HG02973 (cell line): ENCODE measurements around the gene OGFR.

Experiments
- ATAC-seq: cut with Tn5 transposase; IDR thresholded peaks from one replicate; pipeline ENCODE4 v1.9.1; 2021; ENCODE audit warnings: moderate library complexity; ENCODE audit not compliant: unreplicated experiment

Gene OGFR

DNA sequence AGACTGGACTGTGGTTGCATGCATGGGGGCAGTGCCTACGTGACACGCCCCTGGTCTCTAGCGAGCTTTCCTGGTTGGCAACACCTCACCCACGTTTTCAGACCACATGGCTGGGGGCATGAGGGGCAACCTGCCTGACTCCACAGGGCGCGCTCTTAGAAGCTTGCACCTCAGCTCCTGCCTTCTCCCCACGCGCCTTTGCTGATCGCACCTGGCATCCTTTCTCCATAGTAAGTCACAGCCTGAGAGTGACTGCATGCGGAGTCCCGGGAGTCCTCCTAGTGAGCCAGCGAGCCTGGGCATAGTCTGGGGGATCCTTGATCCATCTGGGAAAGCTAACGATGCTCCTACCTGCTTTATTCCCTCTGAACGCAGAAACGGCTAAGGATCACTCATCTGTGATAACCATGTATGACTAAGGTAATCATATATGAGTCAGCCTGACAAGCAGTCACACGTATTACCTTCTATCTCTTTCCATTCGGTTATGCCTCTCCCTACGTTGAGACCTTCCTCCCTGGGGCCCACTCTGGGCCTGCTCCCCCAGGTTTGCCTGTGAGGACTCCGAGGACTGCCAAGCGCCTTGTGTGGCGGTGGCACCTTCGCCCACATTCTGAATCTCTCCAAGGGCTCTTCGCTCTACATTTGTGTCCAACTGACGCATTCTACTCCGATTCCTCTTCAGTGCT lies 52.4 kb downstream of the OGFR start:
- ATAC-seq = no peak

DNA sequence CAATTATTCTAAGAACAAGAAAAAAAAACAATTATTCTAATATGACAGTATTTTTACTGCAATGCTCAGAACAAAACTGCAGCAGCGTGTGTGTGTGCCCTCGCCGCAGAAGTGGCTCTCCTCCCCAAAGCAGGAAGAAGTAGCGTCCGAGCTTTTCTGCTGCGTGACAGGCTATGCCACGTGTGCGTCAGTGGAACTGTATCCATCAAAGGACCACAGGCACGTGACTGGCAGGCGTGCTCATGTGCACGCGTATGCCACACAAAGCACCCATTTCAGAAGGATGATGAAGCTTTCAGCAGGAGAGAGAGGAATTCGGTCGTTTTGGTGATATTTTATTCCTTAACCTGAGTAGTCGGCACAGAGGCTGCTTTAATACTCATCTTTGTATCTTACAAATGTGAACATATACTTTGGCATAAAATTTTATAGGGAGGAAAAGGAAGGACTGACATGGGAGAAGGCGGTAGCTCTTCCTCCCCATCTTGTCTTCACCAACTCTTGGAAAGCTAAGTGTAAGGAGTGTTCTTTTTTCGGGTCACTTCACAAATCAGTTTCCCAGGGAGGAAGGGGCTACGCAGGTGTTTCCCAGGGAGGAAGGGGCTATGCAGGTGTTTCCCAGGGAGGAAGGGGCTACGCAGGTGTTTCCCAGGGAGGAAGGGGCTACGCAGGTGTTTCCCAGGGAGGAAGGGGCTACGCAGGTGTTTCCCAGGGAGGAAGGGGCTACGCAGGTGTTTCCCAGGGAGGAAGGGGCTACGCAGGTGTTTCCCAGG lies 53.6 kb downstream of the OGFR start:
- ATAC-seq = no peak

DNA sequence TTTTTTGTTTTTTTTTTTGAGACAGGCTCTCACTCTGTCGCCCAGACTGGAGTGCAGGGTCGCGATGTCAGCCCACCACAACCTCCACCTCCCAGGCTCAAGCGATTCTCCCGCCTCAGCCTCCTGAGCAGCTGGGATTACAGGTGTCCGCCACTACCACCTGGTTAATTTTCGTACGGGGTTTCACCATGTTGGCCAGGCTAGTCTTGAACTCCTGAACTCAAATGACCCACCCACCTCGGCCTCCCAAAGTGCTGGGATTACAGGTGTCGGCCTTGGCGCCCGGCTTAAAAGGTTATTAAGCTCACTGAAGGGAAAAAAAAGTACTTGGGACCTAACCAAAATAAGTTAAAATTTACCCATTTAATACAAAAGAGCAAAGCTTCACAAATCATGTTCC lies 55.1 kb downstream of the OGFR start:
- no peak for ATAC-seq

DNA sequence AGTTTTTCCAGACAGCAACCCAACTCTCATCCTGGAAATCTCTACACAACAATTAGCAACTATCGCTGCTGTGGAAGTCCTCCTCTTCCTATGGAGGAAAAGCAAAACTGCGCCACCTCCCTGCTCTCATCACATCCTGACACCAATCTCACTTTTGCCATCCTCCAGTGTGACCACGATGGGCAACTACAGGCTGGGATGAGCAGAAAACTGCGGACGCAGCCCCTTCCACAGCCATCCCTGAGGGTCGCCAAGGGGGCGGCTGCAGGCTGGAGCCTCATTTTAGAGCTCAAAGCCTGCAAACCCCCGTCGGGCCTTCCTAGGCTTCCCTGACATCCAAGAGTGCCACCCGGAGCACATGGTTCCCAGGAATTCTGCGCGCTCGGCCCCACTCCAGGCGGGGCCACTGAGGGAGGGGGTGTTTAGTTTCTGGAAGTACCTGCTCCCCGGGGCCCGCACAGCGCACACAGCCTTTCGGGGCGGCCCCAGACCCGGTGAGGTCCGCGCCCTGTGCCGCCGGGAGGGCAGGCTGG lies 55.8 kb downstream of the OGFR start:
- no peak for ATAC-seq

DNA sequence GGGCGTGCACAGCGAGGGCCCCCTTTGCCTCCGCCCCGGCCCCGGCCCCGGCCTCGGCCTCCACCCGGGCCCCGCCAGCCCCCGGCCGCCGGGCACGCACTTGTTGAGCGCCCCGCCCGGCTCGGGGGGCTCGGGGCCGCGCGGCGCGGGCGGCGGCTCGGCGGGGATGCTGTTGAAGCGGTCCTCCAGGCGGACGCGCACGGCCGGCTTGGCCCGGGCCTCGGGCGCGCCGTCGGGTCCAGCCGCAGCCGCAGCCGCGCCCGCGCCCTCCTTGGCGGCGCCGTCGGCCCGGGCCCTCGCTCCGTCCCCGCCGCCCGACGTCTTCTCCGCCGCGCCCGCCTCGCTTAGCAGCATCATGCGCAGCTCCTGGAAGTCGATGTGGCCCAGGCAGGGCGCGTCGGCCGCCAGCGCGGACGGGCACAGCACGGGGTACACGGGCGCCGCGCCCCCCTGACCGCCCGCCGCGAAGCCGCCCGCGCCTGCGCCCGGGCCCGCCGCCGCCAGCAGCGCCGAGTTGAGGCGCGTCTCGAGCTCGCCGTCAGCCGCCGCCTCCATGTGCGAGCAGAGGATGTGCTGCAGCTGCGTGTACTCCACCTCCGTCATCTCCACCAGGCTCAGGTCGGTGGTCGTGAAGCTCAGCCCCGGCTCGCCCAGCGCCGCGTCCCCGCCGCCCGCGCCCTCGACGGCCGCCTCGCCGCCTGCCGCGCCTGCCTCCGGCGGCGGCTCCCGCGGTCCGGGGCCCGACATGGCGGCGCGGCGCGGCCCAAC lies 56.5 kb downstream of the OGFR start:
- ATAC-seq = peak; percentile 36

DNA sequence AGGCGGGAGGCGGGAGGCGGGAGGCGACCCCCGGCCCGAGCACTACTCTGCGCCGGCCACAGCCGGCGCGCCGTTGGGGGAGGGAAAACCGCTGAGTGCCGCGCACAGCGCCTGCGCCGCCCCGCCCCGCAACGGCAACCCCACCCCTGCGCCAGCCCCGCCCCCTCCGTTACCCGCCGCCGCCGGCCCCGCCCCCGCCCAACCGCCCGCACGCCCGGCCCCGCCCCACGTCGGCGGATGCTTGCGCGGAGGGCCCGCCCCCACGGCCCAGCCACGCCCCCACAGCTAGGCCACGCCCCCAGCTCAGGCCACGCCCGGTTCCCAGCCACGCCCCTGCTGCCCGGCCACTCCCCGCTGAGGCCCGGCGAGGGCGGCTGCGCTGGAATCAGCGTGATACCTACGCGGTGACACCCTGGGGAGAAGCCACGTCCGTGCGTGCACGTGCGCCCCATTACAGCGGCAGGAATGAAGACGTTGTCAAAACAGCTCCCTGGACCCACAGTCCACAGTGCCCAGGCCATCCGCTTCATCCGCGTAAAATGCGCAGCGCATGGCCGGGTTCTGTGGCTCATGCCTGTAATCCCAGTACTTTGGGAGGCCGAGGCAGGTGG lies 57.2 kb downstream of the OGFR start, which contains the start of gene TCFL5:
Gene TCFL5, minus strand, starts transcription at position 97 of the 611 bp plus-strand sequence. CDS start 152 bp downstream, outside the sequence.
- peak; percentile 68 for ATAC-seq
